ENCODE data around the gene CD14. TPM values are rescaled to one million over a fixed set of nuclear protein-coding genes. Genes with fewer than 3 reads are reported as not detected.

CD14 gene
- polyA plus RNA-seq (2013): 4.7 TPM

DNA sequence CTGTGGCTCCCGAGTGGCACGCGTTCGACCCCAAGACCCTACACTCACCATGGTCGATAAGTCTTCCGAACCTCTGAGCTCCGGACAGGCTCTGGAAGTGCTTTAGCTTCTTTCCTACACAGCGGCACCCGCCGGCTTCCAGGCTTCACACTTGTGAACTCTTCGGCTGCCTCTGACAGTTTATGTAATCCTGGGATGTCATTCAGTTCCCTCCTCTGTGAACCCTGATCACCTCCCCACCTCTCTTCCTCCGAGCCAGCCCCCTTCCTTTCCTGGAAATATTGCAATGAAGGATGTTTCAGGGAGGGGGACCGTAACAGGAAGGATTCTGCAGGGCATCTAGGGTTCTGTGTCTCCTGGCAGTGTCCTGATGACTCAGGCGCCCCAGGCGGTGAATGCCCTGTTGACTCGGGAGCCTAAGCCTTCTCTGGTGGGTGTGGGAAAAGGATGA is at the start of gene CD14:
Gene CD14 (minus strand): TSS at position 155 of the 451 bp plus-strand sequence. CDS start 104 bp downstream, at position 51.
- H3K4me1 ChIP-seq (ENCODE audit: control extremely low read depth in 1 of 4, control insufficient read depth in 4 of 4, insufficient read depth in 4 of 4, low read length in 3 of 4): peaks cover 0 to 22% (median 17%) of the 10 kb centered on the region in 4 experiments
- WGBS (ENCODE audit: insufficient coverage): 13% methylated on average over 13 of the region's 16 CpGs
- peak within 1 kb of the TSS; percentile 27 to 74 (median 50) for H3K4me3 ChIP-seq (ENCODE audit: control insufficient read depth in 1 of 7, extremely low read depth in 1 of 7, insufficient read depth in 4 of 7, low read depth in 2 of 7, low read length in 6 of 7)
- POLR2A ChIA-PET: interaction anchor here (0.7 kb wide), 1 partner anchor 260 kb away, joined by 4 read pairs; no protein-coding TSS in a partner anchor
- peaks cover 0 to 46% (median 26%) of the 10 kb centered on the region in 5 experiments for H3K27me3 ChIP-seq (replicated peaks in 2 of 5; ENCODE audit: control insufficient read depth in 4 of 5, insufficient read depth in 5 of 5, low read length in 4 of 5)
- DNase-seq: peak in 2 of 3 donors; percentile 7 to 19
- H3K36me3 ChIP-seq (ENCODE audit: control insufficient read depth in 4 of 4, insufficient read depth in 4 of 4, low read length in 3 of 4): no peaks in the 10 kb centered on the region
- H3K9me3 ChIP-seq (ENCODE audit: control extremely low read depth in 1 of 5, control insufficient read depth in 4 of 5, insufficient read depth in 2 of 5, low read depth in 1 of 5, low read length in 4 of 5): peaks cover 0 to 8% (median 3%) of the 10 kb centered on the region in 5 experiments
- CTCF ChIA-PET: interaction anchor here (0.8 to 5.2 kb wide), 6 partner anchors 10 to 85 kb away, joined by 3 to 69 read pairs (median 5); partner anchors contain the start of gene EIF4EBP3
- no peak within 1 kb of the TSS for H3K27ac ChIP-seq (ENCODE audit: insufficient read depth in 1 of 2, low read depth in 1 of 2, low read length in 2 of 2, poor library complexity in 1 of 2, severe bottlenecking in 2 of 2)

DNA sequence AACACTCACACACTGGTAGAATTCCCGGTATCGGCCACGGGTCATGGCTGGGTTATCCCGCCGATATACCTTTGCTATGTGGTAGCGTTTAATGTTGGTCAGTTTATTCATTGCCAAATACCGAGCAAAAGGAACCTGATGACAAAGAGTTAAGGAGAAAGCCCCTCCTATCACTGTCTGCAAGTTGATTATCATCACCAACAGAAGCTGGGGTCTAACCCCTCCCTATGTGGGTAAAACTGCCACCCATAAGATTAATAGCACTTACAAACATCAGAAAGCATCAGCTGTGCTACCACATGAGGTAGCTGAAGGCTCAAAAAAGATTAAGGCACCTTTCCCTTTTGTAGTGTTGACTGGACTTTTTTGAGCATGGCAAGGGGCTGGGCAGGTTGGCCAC is 46.0 kb upstream of the CD14 start:
- no peaks in the 10 kb centered on the region for H3K27me3 ChIP-seq (replicated peaks in 2 of 5; ENCODE audit: control insufficient read depth in 4 of 5, insufficient read depth in 5 of 5, low read length in 4 of 5)
- no peaks in the 10 kb centered on the region for H3K4me1 ChIP-seq (ENCODE audit: control extremely low read depth in 1 of 4, control insufficient read depth in 4 of 4, insufficient read depth in 4 of 4, low read length in 3 of 4)
- peak; percentile 25 to 75 (median 48) for DNase-seq
- peaks cover 25 to 74% (median 54%) of the 10 kb centered on the region in 4 experiments for H3K36me3 ChIP-seq (ENCODE audit: control insufficient read depth in 4 of 4, insufficient read depth in 4 of 4, low read length in 3 of 4)
- POLR2A ChIA-PET: no interaction called here
- no CpG with 5 or more reads among the region's 7 CpGs for WGBS (ENCODE audit: insufficient coverage)
- CTCF ChIA-PET: interaction anchor here (1.4 kb wide), 1 partner anchor 11 kb away, joined by 3 read pairs; no protein-coding TSS in a partner anchor
- no peaks in the 10 kb centered on the region for H3K9me3 ChIP-seq (ENCODE audit: control extremely low read depth in 1 of 5, control insufficient read depth in 4 of 5, insufficient read depth in 2 of 5, low read depth in 1 of 5, low read length in 4 of 5)
- H3K4me3 ChIP-seq (ENCODE audit: control insufficient read depth in 1 of 7, extremely low read depth in 1 of 7, insufficient read depth in 4 of 7, low read depth in 2 of 7, low read length in 6 of 7): no peak overlapping the region
- H3K27ac ChIP-seq (ENCODE audit: insufficient read depth in 1 of 2, low read depth in 1 of 2, low read length in 2 of 2, poor library complexity in 1 of 2, severe bottlenecking in 2 of 2): peak overlapping the region in 1 of 2 experiments; percentile 7

DNA sequence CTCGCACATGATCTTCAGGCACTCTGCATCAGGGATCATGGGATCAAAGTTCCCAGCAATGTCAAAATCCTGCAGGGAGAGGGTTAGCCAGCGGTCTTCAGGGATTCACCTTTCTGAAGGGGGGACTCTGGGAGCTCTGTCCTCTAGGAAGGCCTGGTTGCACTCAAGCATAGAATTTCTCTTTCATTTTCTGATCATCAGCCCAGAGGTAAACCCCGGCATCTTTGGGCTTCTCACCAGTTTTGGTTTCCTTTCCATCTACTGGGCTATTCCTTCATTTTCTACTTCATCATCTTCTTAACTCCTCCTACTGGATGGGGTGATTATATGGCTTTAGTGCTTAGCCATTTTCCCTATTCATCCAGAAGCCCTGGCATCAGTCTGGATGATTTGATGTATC is 45.0 kb upstream of the CD14 start:
- H3K4me3 ChIP-seq (ENCODE audit: control insufficient read depth in 1 of 7, extremely low read depth in 1 of 7, insufficient read depth in 4 of 7, low read depth in 2 of 7, low read length in 6 of 7): no peak overlapping the region
- CTCF ChIA-PET: interaction anchor here (1.6 kb wide), 1 partner anchor 9 kb away, joined by 5 read pairs; no protein-coding TSS in a partner anchor
- no peak for DNase-seq
- no peaks in the 10 kb centered on the region for H3K27me3 ChIP-seq (replicated peaks in 2 of 5; ENCODE audit: control insufficient read depth in 4 of 5, insufficient read depth in 5 of 5, low read length in 4 of 5)
- H3K27ac ChIP-seq (ENCODE audit: insufficient read depth in 1 of 2, low read depth in 1 of 2, low read length in 2 of 2, poor library complexity in 1 of 2, severe bottlenecking in 2 of 2): no peak overlapping the region
- 93% methylated on average over 3 of the region's 3 CpGs for WGBS (ENCODE audit: insufficient coverage)
- no peaks in the 10 kb centered on the region for H3K4me1 ChIP-seq (ENCODE audit: control extremely low read depth in 1 of 4, control insufficient read depth in 4 of 4, insufficient read depth in 4 of 4, low read length in 3 of 4)
- H3K9me3 ChIP-seq (ENCODE audit: control extremely low read depth in 1 of 5, control insufficient read depth in 4 of 5, insufficient read depth in 2 of 5, low read depth in 1 of 5, low read length in 4 of 5): no peaks in the 10 kb centered on the region
- POLR2A ChIA-PET: interaction anchor here (0.7 kb wide), 1 partner anchor 438 kb away, joined by 3 read pairs; no protein-coding TSS in a partner anchor
- peaks cover 29 to 81% (median 57%) of the 10 kb centered on the region in 4 experiments for H3K36me3 ChIP-seq (ENCODE audit: control insufficient read depth in 4 of 4, insufficient read depth in 4 of 4, low read length in 3 of 4)

DNA sequence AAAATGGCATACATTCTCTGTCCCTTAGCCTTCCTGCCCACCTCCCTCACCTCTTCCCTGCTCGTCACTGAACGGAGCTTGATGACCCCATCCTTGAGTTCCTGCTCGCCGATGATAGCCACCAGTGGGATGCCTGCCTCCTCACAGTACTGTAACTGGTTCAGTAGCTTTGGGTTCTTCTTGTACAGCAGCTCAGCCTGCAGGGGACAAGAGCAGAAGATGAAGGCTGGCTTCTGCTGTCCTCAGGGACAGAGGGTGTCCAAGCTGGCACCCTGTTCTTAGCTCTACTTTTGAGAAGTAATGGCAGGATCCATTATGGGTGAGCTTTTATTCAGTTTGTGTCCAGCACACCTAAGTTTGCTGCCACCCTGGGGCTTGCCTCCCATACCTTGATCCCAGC is 41.7 kb upstream of the CD14 start:
- Histone ChIP-seq H3K9me3 (ENCODE audit: control extremely low read depth in 1 of 5, control insufficient read depth in 4 of 5, insufficient read depth in 2 of 5, low read depth in 1 of 5, low read length in 4 of 5) (no peaks in the 10 kb centered on the region), H3K27me3 (replicated peaks in 2 of 5; ENCODE audit: control insufficient read depth in 4 of 5, insufficient read depth in 5 of 5, low read length in 4 of 5) (no peaks in the 10 kb centered on the region), H3K36me3 (ENCODE audit: control insufficient read depth in 4 of 4, insufficient read depth in 4 of 4, low read length in 3 of 4) (peaks cover 24 to 84% (median 54%) of the 10 kb centered on the region in 4 experiments), H3K4me1 (ENCODE audit: control extremely low read depth in 1 of 4, control insufficient read depth in 4 of 4, insufficient read depth in 4 of 4, low read length in 3 of 4) (no peaks in the 10 kb centered on the region), H3K4me3 (ENCODE audit: control insufficient read depth in 1 of 7, extremely low read depth in 1 of 7, insufficient read depth in 4 of 7, low read depth in 2 of 7, low read length in 6 of 7) (no peak overlapping the region), H3K27ac (ENCODE audit: insufficient read depth in 1 of 2, low read depth in 1 of 2, low read length in 2 of 2, poor library complexity in 1 of 2, severe bottlenecking in 2 of 2) (no peak overlapping the region)
- DNase-seq: no peak
- POLR2A ChIA-PET: interaction anchor here (0.6 kb wide), 1 partner anchor 19 kb away, joined by 6 read pairs; no protein-coding TSS in a partner anchor
- CTCF ChIA-PET: interaction anchor here (0.7 to 1.0 kb wide), 4 partner anchors 9 to 105 kb away, joined by 3 read pairs; partner anchors contain the start of genes HARS1 and HARS2
- WGBS (ENCODE audit: insufficient coverage): 100% methylated on average over 4 of the region's 4 CpGs

DNA sequence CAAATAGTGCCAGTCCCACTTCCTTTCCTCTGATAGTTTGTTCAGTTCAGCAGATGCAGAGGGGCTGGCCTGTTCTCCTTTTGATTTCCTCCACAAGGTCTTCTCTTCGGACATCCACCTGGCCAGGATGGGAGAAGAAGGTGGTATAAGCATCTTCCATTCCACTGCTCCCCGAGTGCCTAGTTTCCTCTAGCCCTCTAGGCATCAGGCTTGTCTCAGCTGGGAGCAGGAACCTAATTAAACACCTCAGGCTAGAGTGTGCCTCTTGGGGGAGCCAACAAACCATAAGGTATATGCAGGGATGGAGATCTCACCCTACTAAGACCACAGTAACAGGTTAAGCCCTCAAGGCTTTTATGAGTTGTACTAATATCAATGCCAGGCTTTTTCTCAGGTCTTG is 41.2 kb upstream of the CD14 start:
- no peaks in the 10 kb centered on the region for H3K27me3 ChIP-seq (replicated peaks in 2 of 5; ENCODE audit: control insufficient read depth in 4 of 5, insufficient read depth in 5 of 5, low read length in 4 of 5)
- ChIA-PET CTCF (interaction anchor here (0.8 to 1.0 kb wide), 2 partner anchors 10 to 105 kb away, joined by 3 read pairs; no protein-coding TSS in a partner anchor), POLR2A (no interaction called here)
- WGBS (ENCODE audit: insufficient coverage): no CpG with 5 or more reads among the region's 2 CpGs
- H3K4me1 ChIP-seq (ENCODE audit: control extremely low read depth in 1 of 4, control insufficient read depth in 4 of 4, insufficient read depth in 4 of 4, low read length in 3 of 4): no peaks in the 10 kb centered on the region
- H3K9me3 ChIP-seq (ENCODE audit: control extremely low read depth in 1 of 5, control insufficient read depth in 4 of 5, insufficient read depth in 2 of 5, low read depth in 1 of 5, low read length in 4 of 5): no peaks in the 10 kb centered on the region
- no peak for DNase-seq
- peaks cover 23 to 84% (median 55%) of the 10 kb centered on the region in 4 experiments for H3K36me3 ChIP-seq (ENCODE audit: control insufficient read depth in 4 of 4, insufficient read depth in 4 of 4, low read length in 3 of 4)
- no peak overlapping the region for H3K4me3 ChIP-seq (ENCODE audit: control insufficient read depth in 1 of 7, extremely low read depth in 1 of 7, insufficient read depth in 4 of 7, low read depth in 2 of 7, low read length in 6 of 7)
- H3K27ac ChIP-seq (ENCODE audit: insufficient read depth in 1 of 2, low read depth in 1 of 2, low read length in 2 of 2, poor library complexity in 1 of 2, severe bottlenecking in 2 of 2): no peak overlapping the region

DNA sequence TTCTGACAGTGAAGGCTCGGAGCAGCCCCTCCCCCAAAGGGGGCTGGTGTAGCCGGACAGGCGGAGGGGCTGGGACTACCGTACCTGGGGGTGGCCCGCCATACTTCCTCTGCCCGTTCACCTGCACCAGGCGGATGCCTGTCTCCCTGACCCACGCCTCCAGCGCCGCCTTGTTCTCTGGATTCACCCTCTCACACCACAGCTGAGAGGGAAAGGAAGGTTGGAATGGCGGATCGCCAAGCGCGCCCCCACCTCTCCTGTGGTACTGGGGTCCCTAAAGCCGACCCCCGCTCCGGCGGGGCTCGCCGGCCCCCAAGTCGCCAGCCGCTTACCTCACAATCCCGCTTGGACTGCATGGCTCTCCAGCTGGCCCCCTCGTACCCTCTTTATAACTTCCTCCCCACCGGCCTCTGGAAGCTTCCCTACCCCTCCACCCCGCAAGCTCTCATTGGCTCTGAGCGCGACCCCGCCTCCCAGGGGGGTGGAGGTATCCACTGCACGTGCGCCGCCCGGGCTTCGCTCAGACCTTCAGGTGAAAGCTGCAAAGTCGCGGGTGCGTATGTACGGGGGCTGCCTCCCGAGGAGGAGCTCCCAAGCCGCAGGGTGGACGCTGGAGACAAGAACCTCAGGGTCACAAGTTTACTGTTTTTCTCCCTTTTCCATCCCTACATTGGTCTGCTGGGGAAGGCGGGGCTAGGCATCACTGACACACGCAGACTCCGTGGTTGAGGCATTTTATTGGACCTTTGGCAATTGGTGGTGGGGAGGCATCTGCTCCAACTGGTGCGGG is 40.4 kb upstream of the CD14 start, which contains the start of gene DND1:
Gene DND1 (minus strand): TSS at position 390 of the 790 bp plus-strand sequence. CDS start 34 bp downstream, at position 356.
- WGBS (ENCODE audit: insufficient coverage): 97% methylated on average over 41 of the region's 45 CpGs
- Histone ChIP-seq H3K27ac (ENCODE audit: insufficient read depth in 1 of 2, low read depth in 1 of 2, low read length in 2 of 2, poor library complexity in 1 of 2, severe bottlenecking in 2 of 2) (no peak within 1 kb of the TSS), H3K4me3 (ENCODE audit: control insufficient read depth in 1 of 7, extremely low read depth in 1 of 7, insufficient read depth in 4 of 7, low read depth in 2 of 7, low read length in 6 of 7) (no peak within 1 kb of the TSS), H3K9me3 (ENCODE audit: control extremely low read depth in 1 of 5, control insufficient read depth in 4 of 5, insufficient read depth in 2 of 5, low read depth in 1 of 5, low read length in 4 of 5) (no peaks in the 10 kb centered on the region), H3K27me3 (replicated peaks in 2 of 5; ENCODE audit: control insufficient read depth in 4 of 5, insufficient read depth in 5 of 5, low read length in 4 of 5) (no peaks in the 10 kb centered on the region), H3K4me1 (ENCODE audit: control extremely low read depth in 1 of 4, control insufficient read depth in 4 of 4, insufficient read depth in 4 of 4, low read length in 3 of 4) (no peaks in the 10 kb centered on the region), H3K36me3 (ENCODE audit: control insufficient read depth in 4 of 4, insufficient read depth in 4 of 4, low read length in 3 of 4) (peaks cover 22 to 87% (median 60%) of the 10 kb centered on the region in 4 experiments)
- POLR2A ChIA-PET: interaction anchor here (0.5 kb wide), 1 partner anchor 280 kb away, joined by 3 read pairs; no protein-coding TSS in a partner anchor
- no peak for DNase-seq
- CTCF ChIA-PET: interaction anchor here (1.0 kb wide), 1 partner anchor 104 kb away, joined by 3 read pairs; no protein-coding TSS in a partner anchor
